ENCODE results near the gene AGL. TPM values are rescaled to one million over a fixed set of nuclear protein-coding genes. Genes with fewer than 3 reads are reported as not detected.
"Not testable (repeated sequence)": the region's sequence is repeated elsewhere in the genome, so short reads cannot be mapped to it uniquely, and the experiment has no call there.

Gene AGL
- total RNA-seq, 1 experiment from 2014 or later, result 9.2 TPM

DNA sequence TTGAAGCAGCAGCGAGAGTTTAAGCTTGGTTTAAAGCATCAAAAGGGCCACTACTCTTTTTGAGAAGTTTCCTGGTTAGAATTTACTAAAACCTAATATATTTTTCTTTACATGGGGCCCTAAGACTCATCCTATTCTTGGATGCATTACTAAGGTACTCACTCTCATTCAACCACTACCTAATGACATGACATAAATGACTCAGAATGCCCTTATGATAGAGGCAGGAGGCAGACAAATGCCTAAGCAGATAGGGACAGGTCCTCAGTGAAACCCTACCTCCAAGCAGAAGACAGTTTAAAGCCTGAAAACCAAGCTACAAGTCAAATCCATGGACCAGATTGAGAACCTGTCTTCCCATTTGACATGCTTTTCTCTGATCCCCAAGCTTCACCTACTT, 85.4 kb downstream of the AGL start:
- no peak for DNase-seq (ENCODE audit: extremely low read depth, low read depth)

GRCh38 chr1:99936071-99936470, 85.9 kb downstream of the AGL start:
- DNase-seq (ENCODE audit: extremely low read depth, low read depth), result no peak

DNA sequence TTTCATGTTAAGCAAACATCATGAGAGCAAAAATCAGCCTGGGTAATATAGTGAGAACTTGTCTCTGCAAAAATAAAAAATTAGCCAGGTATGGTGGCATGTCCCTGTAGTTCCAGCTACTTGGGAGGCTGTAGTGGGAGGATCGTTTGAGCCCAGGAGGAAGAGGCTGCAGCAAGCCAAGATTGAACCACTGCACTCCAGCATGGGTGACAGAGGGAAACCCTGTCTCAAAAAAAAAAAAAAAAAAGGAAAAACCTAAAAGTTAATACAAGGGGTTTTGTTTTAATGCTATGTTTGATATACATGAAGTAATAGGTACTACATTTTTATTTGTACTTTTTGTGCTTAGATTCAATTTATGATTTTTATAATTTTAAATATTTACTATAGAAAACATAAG, 92.6 kb downstream of the AGL start:
- DNase-seq (ENCODE audit: extremely low read depth, low read depth), result no peak

DNA sequence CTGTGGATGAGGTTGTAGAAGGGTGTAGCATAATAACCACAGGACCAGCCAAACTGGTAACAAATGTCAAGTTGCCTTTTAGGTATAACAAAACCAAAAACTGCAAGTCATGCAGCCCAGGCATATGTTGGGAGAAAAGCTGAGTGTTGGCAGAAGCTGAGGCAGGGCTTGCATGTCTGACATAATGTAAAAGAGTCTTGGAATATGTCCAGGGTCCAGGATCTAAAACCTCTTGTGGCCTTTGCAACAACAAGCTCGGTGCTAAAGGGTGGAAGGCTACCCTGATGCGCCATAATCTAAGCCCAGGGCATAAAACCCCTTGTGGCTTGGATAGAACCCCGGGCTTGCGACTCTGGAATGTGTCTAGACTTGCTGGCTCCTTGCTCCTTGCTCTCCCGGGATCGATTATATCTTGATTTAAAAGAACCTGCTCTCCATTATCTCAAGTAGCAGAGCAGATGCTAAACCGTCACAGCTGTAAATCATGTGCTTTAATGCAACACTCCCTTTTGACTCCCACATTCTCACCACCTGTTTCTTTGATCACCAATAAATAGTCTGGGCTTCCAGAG, 93.1 kb downstream of the AGL start:
- peak; percentile 4 for DNase-seq (ENCODE audit: extremely low read depth, low read depth)

DNA sequence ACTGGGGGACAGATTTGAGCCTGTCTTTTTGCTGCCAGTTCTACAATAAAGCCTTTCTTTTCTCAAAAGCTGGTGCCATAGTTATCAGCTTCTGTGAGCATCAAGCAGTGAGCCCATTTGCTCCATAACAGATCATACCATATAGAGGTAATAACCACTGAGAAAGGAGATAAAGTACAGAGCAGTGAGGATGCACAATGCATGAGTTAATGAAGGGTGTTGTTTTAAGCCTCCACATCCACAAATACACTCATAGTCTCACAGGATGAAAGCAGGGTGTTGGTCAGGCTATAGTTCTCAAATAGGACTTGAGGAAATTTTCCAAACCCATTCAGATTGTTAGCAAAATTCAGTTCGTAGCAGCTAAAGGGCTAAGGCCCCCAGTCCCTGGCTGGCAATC, 94.0 kb downstream of the AGL start:
- no peak for DNase-seq (ENCODE audit: extremely low read depth, low read depth)

DNA sequence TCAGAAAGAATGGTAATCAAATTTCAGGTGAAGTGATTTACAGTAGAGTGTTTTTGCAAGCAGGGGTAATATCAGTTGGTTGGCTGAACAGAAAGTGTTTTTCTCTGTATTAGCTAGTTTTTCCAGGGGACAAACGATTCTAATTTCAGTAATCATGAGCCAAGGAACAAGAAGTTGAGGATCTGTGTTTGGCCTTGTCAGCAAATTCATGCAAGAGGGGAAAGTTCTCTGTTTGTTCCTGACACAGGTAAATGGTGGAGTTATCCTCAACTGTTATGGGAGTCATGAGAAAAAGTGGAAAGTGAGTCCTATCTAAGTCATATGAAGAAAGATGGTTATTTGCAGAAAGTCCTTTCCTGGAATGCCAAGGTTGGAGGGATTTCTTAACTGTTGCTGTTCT, 95.0 kb downstream of the AGL start:
- DNase-seq (ENCODE audit: extremely low read depth, low read depth), result no peak

DNA sequence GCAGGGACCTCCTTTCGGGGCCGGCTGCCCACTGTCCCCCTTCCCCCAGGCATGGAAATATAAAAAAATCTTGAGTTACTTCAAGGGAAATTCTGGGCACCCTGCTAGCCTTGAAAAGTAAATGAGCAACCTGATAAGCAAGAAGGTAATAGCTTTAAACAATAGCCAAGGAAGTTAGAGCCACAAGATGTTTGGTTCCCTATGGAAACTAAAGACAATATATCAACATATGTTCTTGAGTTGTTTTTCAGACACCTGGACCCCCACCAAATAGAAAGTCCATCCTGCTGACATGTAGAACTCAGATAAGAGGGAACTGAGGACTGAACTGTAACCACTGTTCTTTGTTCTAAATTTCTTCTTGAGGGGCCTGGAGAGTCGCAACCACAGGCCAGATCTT, 100.3 kb downstream of the AGL start:
- DNase-seq (ENCODE audit: extremely low read depth, low read depth), result no peak

DNA sequence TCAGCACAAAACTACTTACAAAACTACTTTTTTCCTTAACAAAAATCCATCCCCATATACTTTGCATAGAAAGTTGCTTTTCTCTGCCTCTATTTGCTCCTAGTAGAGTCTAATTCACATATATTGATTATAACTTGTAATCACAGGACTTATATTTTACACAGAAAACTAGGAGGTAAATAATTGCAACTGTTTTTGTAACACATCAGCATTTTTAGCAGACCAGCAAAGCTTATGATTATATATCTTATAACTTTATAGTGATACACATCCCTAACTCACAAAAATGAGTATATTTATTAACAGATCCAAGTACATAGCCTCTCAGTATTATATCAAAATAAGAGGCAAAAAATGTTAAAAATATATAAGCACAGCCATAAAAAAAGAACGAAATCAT, 102.4 kb downstream of the AGL start:
- no peak for DNase-seq (ENCODE audit: extremely low read depth, low read depth)

DNA sequence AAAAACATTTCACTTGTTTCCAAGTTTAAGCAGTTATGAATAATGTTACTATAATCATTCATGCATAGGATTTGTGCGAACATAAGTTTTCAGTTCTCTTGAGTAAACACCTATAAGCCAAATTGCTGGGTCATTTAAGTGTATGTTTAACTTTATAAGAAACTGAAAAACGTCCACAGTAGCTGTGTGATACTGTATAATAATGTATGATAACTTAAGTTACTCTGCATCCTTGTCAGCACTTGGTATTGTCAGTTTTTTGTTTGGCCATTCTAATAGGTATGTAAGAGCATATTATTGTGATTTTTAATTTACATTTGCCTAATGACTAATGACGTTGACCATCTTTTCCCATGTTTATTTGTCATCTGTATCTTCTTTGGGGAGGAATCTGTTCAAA, 105.2 kb downstream of the AGL start:
- no peak for DNase-seq (ENCODE audit: extremely low read depth, low read depth)

GRCh38 chr1:99956755-99957154, 106.6 kb downstream of the AGL start:
- DNase-seq (ENCODE audit: extremely low read depth, low read depth), result no peak

GRCh38 chr1:99957818-99958217, 107.7 kb downstream of the AGL start:
- DNase-seq (ENCODE audit: extremely low read depth, low read depth), result no peak

DNA sequence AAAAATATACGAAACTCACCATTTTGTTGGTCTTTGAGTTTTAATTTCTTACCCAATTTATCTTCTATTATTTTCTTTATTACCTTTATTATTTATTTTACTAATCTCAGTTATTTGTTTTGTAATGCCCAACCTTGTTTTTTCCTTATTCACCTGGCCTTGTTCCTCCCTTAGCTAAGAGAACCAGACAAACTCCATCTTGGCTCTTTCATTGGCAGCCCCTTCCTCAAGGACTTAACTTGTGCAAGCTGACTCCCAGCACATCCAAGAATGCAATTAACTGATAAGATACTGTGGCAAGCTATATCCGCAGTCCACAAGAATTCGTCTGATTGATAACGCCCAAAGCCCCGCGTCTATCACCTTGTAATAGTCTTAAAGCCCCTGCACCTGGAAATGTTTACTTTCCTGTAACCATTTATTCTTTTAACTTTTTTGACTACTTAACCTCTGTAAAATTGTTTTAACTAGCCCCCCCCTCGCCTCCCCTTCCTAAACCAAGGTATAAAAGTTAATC, 109.1 kb downstream of the AGL start:
- not testable (repeated sequence) for DNase-seq (ENCODE audit: extremely low read depth, low read depth)

DNA sequence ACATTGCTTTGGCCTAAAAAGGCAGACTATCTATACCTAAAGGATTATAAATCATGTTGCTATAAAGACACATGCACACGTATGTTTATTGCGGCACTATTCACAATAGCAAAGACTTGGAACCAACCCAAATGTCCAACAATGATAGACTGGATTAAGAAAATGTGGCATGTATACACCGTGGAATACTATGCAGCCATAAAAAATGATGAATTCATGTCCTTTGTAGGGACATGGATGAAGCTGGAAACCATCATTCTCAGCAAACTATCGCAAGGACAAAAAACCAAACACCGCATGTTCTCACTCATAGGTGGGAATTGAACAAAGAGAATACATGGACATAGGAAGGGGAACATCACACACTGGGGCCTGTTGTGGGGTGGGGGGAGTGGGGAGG, 110.1 kb downstream of the AGL start:
- not testable (repeated sequence) for DNase-seq (ENCODE audit: extremely low read depth, low read depth)

- DNase-seq (ENCODE audit: extremely low read depth, low read depth), result no peak
Observed at GRCh38 chr1:99963041-99963795, 113.1 kb downstream of the AGL start.

DNA sequence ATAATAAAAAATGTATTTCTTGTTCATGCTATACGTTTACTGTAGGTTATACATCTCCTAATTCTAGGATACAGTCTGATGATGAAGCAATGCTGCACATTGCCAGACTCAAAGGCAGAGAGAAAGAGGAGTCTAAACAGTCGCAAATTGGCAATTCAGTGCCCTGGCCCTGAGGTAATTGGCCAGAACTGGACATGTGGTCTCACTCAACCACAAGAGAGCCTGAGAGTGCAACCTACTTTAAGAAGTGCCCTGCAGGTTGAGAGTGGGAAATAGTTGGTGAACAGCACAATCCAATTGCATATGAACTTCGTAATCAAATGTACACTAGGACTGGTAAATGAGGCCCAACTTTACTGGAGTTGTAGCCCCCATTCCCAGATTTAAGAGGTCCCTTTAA, 114.6 kb downstream of the AGL start:
- no peak for DNase-seq (ENCODE audit: extremely low read depth, low read depth)

DNA sequence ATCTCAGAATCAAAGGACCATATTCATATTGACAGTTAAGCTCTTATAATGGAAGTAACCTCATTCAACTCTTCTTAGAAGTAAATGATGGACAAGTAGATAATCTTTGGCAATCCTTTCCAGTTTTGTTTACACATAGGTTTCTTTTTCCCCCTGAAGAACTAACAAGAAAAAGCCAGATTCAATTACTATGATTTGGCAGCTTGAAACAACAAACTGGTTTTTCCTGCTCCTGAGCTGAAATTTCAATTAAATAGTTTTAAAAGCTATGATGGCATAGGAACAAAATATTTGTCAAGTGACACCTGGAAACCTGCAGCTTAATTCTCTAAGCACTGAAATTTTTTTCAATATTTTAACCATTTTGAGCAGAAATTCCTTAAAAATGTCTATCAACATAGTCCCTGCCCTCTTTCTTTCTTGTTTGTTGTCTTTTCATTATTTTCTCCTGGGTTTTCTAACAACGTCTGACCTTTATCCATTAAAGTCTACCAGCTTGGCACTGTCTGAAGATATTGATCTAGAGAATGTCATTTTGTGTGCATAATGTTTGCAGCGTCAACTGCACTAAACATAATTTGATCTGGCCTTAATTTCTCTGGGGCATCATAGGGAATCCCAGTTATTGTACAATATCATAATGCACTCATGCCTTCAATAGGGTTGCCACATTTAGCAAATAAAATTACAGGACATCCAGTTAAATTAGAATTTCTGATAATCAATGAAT, 115.7 kb downstream of the AGL start:
- DNase-seq (ENCODE audit: extremely low read depth, low read depth), result no peak

DNA sequence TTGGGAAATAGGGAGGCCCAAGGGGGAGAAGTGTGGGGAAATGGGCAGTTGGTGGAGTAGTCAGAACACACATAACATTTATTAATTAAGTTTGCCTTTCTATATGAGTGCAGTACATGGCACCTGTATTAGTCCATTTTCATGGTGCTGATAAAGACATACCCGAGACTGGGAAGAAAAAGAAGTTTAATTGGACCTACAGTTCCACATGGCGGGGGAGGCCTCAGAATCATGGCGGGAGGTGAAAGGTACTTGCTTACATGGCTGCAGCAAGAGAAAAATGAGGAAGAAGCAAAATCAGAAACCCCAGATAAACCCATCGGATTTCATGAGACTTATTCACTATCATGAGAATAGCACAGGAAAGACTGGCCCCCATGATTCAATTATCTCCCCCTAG, 118.1 kb downstream of the AGL start:
- DNase-seq (ENCODE audit: extremely low read depth, low read depth), result no peak

DNA sequence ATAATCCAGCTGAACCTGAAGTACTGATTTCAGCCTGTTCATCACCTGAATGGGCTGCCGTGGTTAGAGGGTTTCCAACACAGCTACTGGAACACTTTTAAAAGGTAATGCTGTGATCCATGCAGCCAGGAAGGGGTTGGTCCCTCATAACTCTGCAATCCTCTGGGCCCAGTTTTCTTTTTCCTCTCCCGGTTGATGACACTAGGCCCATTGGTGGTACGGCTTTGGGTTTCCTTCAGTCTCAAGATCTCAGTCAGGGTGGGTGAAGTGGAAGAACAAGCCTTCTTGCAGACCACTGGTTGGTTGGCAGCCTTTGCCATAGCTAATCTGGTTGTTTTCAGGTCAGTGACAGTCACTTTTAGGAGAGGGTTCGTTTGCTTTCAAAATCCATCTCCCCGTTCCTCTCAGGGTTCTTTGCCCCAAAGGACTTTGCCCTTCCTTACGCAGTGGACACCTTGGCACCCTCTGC, 119.1 kb downstream of the AGL start:
- DNase-seq (ENCODE audit: extremely low read depth, low read depth), result no peak

- DNase-seq (ENCODE audit: extremely low read depth, low read depth), result peak; percentile 40
Observed at GRCh38 chr1:99969729-99970621, 119.8 kb downstream of the AGL start, which contains the start of gene SLC35A3. Gene SLC35A3 (plus strand): TSS chr1:99969996. CDS start chr1:99993555, 23,559 bp downstream.

DNA sequence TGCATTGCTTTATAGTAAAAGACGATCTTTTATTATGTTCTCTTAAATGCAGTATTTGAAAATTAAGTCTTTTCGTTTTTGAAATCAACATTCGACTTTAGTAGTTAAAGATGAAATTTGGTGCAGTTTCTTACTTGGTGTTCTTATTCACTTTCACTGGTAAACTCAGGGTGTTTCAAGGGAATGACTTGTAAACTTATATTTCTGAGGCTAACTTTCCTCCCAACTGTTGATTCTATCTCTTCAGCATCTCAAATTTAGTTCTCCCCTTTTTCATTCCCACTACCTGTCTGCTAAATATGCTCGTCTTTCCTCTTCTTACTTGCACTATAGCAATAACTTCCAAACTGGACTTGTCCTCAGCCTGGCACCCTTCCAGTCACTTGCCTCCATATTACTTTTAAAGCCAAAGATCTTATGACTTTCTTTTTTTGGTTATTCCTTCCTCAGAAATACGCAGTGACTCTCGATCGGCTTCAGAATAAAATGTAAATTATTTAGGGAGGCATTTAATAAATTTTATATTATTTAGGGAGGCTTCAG, 120.6 kb downstream of the AGL start:
- no peak for DNase-seq (ENCODE audit: extremely low read depth, low read depth)

Measured in NCI-H460 (cell line).